Bronchial epithelial cell (primary cell): Measurements from ENCODE around the gene CCR7. TPM values are rescaled to one million over a fixed set of nuclear protein-coding genes. Genes with fewer than 3 reads are reported as not detected.

ENCODE experiments used
- DNase-seq: peaks from one replicate; pipeline ENCODE4 v3.0.0-alpha.2; 2010; ENCODE audit warnings: low read depth
- FAIRE-seq: peaks from 2 replicates; lab custom pipeline; 2011; peaks lifted over from hg19 to GRCh38; lab: Jason Lieb, UNC
- H3K27me3 ChIP-seq: 2 replicates; pipeline ENCODE4 v1.5.1; 2011; ENCODE audit warnings: low read length; ENCODE audit not compliant: control insufficient read depth, insufficient read depth
- H3K36me3 ChIP-seq: 2 replicates; pipeline ENCODE4 v1.5.1; 2011; ENCODE audit warnings: low read length; ENCODE audit not compliant: control insufficient read depth, insufficient read depth
- H3K4me3 ChIP-seq: 2 replicates; pipeline ENCODE4 v1.5.1; 2011; ENCODE audit warnings: mild to moderate bottlenecking, low read depth, low read length, control low read depth
- CTCF ChIP-seq: IDR thresholded peaks from 2 replicates; pipeline ENCODE4 v1.5.1; 2011; ENCODE audit warnings: mild to moderate bottlenecking, moderate library complexity, low read length, control low read depth, inconsistent platforms; ENCODE audit not compliant: insufficient read depth, severe bottlenecking
- total RNA-seq: library from RNA; depleted of rRNA; stranded (reverse); fragments of >200 nt; gene quantifications from 2 replicates; pipeline ENCODE4 v1.2.1, GENCODE V29; 2014

The CCR7 gene
- total RNA-seq, 1 donor from 2014 or later = not detected

- DNase-seq (no peak), FAIRE-seq (no peak)
- no peaks in the 10 kb centered on the region for H3K27me3 ChIP-seq
- TF ChIP-seq CTCF = no peak
- H3K36me3 ChIP-seq = no peaks in the 10 kb centered on the region
- no peak overlapping the region for H3K4me3 ChIP-seq
Observed at GRCh38 chr17:40558300-40558889, 6.9 kb downstream of the CCR7 start.

DNA sequence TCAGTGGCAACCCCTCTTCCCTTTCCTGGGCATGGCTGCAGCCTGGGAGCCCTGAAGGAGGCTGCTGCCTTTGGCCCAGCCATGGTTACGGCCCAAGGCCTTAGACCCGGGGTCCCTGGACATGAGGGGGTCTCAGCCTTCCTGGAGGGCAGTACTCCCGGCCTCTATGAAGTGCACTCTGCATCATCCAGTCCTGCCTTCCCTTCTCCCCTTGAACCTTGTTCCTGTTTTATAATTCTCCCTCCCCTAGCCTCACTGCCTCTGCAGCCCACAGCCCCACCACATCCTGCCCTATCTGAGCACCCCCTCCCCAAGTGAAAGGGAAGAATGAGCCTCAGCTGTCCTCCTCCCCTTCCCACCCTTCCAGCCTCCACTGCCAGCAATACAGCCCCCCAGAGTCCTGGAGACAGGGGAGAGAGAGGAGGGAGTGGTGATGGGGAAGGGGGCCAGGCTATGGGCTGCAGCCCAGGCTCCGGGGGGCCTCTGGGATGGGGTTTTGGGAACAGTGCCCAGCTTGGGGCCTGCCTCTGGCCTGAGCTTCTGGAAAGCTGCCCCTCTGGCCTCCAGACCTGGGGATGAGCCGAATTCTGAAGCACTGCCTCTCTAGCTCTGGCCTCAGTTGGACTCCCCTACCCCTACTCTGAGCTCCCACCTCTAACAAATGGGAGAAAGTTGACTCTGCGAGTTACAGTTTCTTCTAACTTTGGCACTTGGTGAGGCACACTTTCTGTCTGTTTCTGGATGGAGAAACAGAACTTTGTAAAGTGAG is 7.6 kb downstream of the CCR7 start:
- FAIRE-seq = no peak
- Histone ChIP-seq H3K36me3 (no peaks in the 10 kb centered on the region), H3K27me3 (no peaks in the 10 kb centered on the region), H3K4me3 (no peak overlapping the region)
- no peak for DNase-seq
- TF ChIP-seq CTCF = no peak

- no peak for TF ChIP-seq CTCF
- FAIRE-seq (no peak), DNase-seq (no peak)
- Histone ChIP-seq H3K4me3 (no peak overlapping the region), H3K27me3 (no peaks in the 10 kb centered on the region), H3K36me3 (no peaks in the 10 kb centered on the region)
Observed at GRCh38 chr17:40556884-40557414, 8.3 kb downstream of the CCR7 start.

DNA sequence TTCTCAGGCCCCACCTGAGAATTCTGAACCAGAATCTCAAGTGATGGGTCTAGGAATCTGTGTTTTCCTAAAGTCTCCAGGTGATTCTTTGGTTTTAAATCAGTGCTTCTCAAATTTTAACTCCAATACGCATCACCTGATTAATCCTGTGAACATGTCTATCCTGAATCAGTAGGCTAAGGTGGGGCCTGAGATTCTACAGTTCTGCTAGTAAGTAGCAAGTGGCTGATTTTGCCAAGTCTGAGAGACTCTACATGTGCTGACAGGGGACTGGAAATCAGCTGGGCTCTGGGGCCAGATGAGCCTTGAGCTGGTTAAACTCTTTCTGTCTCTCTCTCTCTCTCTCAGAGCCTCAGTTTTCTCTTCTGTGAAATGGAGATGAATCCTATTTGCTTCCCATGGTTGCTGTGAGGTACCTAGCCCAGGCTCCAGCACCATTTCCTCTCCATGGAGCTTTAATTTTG is 9.0 kb downstream of the CCR7 start:
- Histone ChIP-seq H3K36me3 (no peaks in the 10 kb centered on the region), H3K4me3 (no peak overlapping the region), H3K27me3 (no peaks in the 10 kb centered on the region)
- TF ChIP-seq CTCF = no peak
- no peak for FAIRE-seq
- no peak for DNase-seq

GRCh38 chr17:40555296-40556190 is 9.7 kb downstream of the CCR7 start:
- DNase-seq (no peak), FAIRE-seq (no peak)
- Histone ChIP-seq H3K4me3 (no peak overlapping the region), H3K27me3 (no peaks in the 10 kb centered on the region), H3K36me3 (no peaks in the 10 kb centered on the region)
- TF ChIP-seq CTCF = no peak
